SK-N-SH (cell line): ENCODE data around the gene N4BP3. TPM values are rescaled to one million over a fixed set of nuclear protein-coding genes. Genes with fewer than 3 reads are reported as not detected.
A peak's percentile ranks its signal among the peaks of the same experiment; 100 is the strongest.

Experiments used
- CTCF ChIA-PET: fragments of 300-600, 350-600 bp; formaldehyde crosslinking; extraction: SDS; loops from one replicate; lab custom pipeline; 2021; lab: Yijun Ruan, JAX
- POLR2A ChIA-PET: fragments of 350-600 bp; sonication (Branson Sonifier 250); formaldehyde crosslinking; extraction: SDS; loops from one replicate; lab custom pipeline; 2020; ENCODE audit warnings: antibody characterized with exemption, inconsistent platforms; lab: Yijun Ruan, JAX
- DNase-seq: peaks from one replicate; pipeline ENCODE4 v3.0.0; 2012
- H2AFZ ChIP-seq: fragments of 200-600 bp; sonication (generic); 2 replicates; pipeline ENCODE4 v1.8.1; 2016; ENCODE audit warnings: antibody characterized with exemption, mild to moderate bottlenecking, low read depth
- H3F3A ChIP-seq: fragments of 200-600 bp; sonication (generic); replicated peaks from 2 replicates; pipeline ENCODE3; 2016; ENCODE audit warnings: antibody characterized with exemption, mild to moderate bottlenecking; ENCODE audit not compliant: insufficient read depth
- H3K27ac ChIP-seq, 2 experiments: fragments of 200-500 bp in 1 of 2; fragments of 200-600 bp in 1 of 2; sonication (Bioruptor generic) in 1 of 2; sonication (generic), shearing (Covaris generic) in 1 of 2; 2 replicates each; pipeline versions ENCODE4 v1.5.1 to v1.6.1; 2014 to 2016; ENCODE audit warnings: low read depth in 2 of 2, inconsistent platforms in 1 of 2, low read length in 1 of 2, mild to moderate bottlenecking in 1 of 2, mixed read lengths in 1 of 2
- H3K27me3 ChIP-seq: fragments of 200-600 bp; sonication (generic), shearing (Covaris generic); 2 replicates; pipeline ENCODE4 v1.6.1; 2016; ENCODE audit warnings: mixed run types; ENCODE audit not compliant: insufficient read depth
- H3K36me3 ChIP-seq, 2 experiments: fragments of 200-500 bp in 1 of 2; fragments of 200-600 bp in 1 of 2; sonication (Bioruptor generic) in 1 of 2; sonication (generic) in 1 of 2; replicated peaks in 1 of 2; 2 replicates each; pipeline versions ENCODE3 to v1.5.1; 2014 to 2016; ENCODE audit warnings: low read length in 1 of 2, mild to moderate bottlenecking in 1 of 2; ENCODE audit not compliant: insufficient read depth in 2 of 2, control insufficient read depth in 1 of 2
- H3K4me1 ChIP-seq, 2 experiments: fragments of 200-500 bp in 1 of 2; fragments of 200-600 bp in 1 of 2; sonication (Bioruptor generic) in 1 of 2; sonication (generic), shearing (Covaris generic) in 1 of 2; 2 replicates each; pipeline versions ENCODE4 v1.5.1 to v1.6.1; 2014 to 2016; ENCODE audit warnings: low read depth in 1 of 2, low read length in 1 of 2, mixed run types in 1 of 2; ENCODE audit not compliant: insufficient read depth in 2 of 2, control insufficient read depth in 1 of 2
- H3K4me2 ChIP-seq: fragments of 200-600 bp; sonication (generic), shearing (Covaris generic); 2 replicates; pipeline ENCODE4 v1.6.1; 2017; ENCODE audit warnings: mixed run types
- H3K4me3 ChIP-seq, 2 experiments: fragments of 200-500 bp in 1 of 2; fragments of 200-600 bp in 1 of 2; sonication (Bioruptor generic) in 1 of 2; sonication (generic), shearing (Covaris generic) in 1 of 2; 2 replicates each; pipeline versions ENCODE4 v1.5.1 to v1.8.1; 2014 to 2016; ENCODE audit warnings: low read depth in 2 of 2, inconsistent platforms in 1 of 2, low read length in 1 of 2, mild to moderate bottlenecking in 1 of 2, mixed read lengths in 1 of 2, moderate library complexity in 1 of 2
- H3K79me2 ChIP-seq: fragments of 200-600 bp; sonication (generic); 2 replicates; pipeline ENCODE4 v1.8.1; 2017; ENCODE audit warnings: mild to moderate bottlenecking; ENCODE audit not compliant: insufficient read depth
- H3K9ac ChIP-seq: fragments of 200-600 bp; sonication (generic); 2 replicates; pipeline ENCODE4 v1.6.1; 2017; ENCODE audit warnings: mixed run types
- H3K9me2 ChIP-seq: fragments of 200-600 bp; sonication (generic); 2 replicates; pipeline ENCODE4 v1.6.1; 2017; ENCODE audit warnings: mixed run types
- H3K9me3 ChIP-seq: fragments of 200-600 bp; sonication (generic); 2 replicates; pipeline ENCODE4 v1.6.1; 2017; ENCODE audit warnings: mixed run types, mild to moderate bottlenecking, moderate library complexity
- H4K20me1 ChIP-seq: fragments of 200-600 bp; sonication (generic); 2 replicates; pipeline ENCODE4 v1.6.1; 2017; ENCODE audit warnings: mild to moderate bottlenecking, mixed run types; ENCODE audit not compliant: insufficient read depth
- CHD2 ChIP-seq: fragments of 150-350 bp; IDR thresholded peaks from 2 replicates; pipeline ENCODE4 v1.6.1; 2018; ENCODE audit warnings: low read length; ENCODE audit not compliant: partially characterized antibody
- ELF1 ChIP-seq: IDR thresholded peaks from 2 replicates; pipeline ENCODE4 v1.4.0; 2012
- EZH2phosphoT487 ChIP-seq: fragments of 200-600 bp; sonication (generic); IDR thresholded peaks from 2 replicates; pipeline ENCODE4 v1.6.1; 2017; ENCODE audit warnings: low read depth, mixed run types, mild to moderate bottlenecking, antibody characterized with exemption, moderate library complexity, borderline replicate concordance
- FOSL2 ChIP-seq: IDR thresholded peaks from 2 replicates; pipeline ENCODE4 v1.4.0; 2012; ENCODE audit warnings: low read depth, mild to moderate bottlenecking, moderate library complexity, borderline replicate concordance
- GABPA ChIP-seq: IDR thresholded peaks from 2 replicates; pipeline ENCODE4 v1.4.0; 2012; ENCODE audit warnings: low read depth, mild to moderate bottlenecking
- MAX ChIP-seq: IDR thresholded peaks from 2 replicates; pipeline ENCODE4 v1.4.0; 2012; ENCODE audit warnings: low read depth
- MXI1 ChIP-seq: IDR thresholded peaks from 2 replicates; pipeline ENCODE4 v1.6.1; 2012; ENCODE audit warnings: mild to moderate bottlenecking, low read depth, low read length, improper control_type of control experiment
- NFIC ChIP-seq: IDR thresholded peaks from 2 replicates; pipeline ENCODE4 v1.4.0; 2012; ENCODE audit warnings: borderline replicate concordance
- NRF1 ChIP-seq: IDR thresholded peaks from 2 replicates; pipeline ENCODE4 v1.6.1; 2012; ENCODE audit warnings: low read depth, mild to moderate bottlenecking, low read length
- PBX3 ChIP-seq: IDR thresholded peaks from 2 replicates; pipeline ENCODE4; 2012
- POLR2AphosphoS5 ChIP-seq: IDR thresholded peaks from 2 replicates; pipeline ENCODE4 v1.6.1; 2012; ENCODE audit warnings: low read depth, low read length
- REST ChIP-seq: IDR thresholded peaks from 2 replicates; pipeline ENCODE4 v1.6.1; 2012; ENCODE audit warnings: mild to moderate bottlenecking, low read depth, low read length, moderate library complexity
- RFX5 ChIP-seq: IDR thresholded peaks from 2 replicates; pipeline ENCODE4 v1.6.1; 2012; ENCODE audit warnings: mild to moderate bottlenecking, improper control_type of control experiment, low read length
- SIN3A ChIP-seq: IDR thresholded peaks from 2 replicates; pipeline ENCODE4 v1.6.1; 2012; ENCODE audit warnings: low read depth, mild to moderate bottlenecking, low read length, moderate library complexity, borderline replicate concordance
- TCF12 ChIP-seq: IDR thresholded peaks from 2 replicates; pipeline ENCODE4 v1.4.0; 2012
- USF1 ChIP-seq: IDR thresholded peaks from 2 replicates; pipeline ENCODE4 v1.4.0; 2012; ENCODE audit warnings: low read depth, borderline replicate concordance
- USF2 ChIP-seq: fragments of 150-350 bp; IDR thresholded peaks from 2 replicates; pipeline ENCODE4 v1.6.1; 2017; ENCODE audit warnings: antibody characterized with exemption, low read length, low read depth, borderline replicate concordance
- YY1 ChIP-seq: IDR thresholded peaks from 2 replicates; pipeline ENCODE4 v1.4.0; 2012; ENCODE audit warnings: low read depth, mild to moderate bottlenecking
- ZBTB33 ChIP-seq: IDR thresholded peaks from 2 replicates; pipeline ENCODE4 v1.4.0; 2012; ENCODE audit warnings: low read depth, borderline replicate concordance
- WGBS: methylation state at CpG from one replicate; pipeline ENCODE4 v1.1.6; 2017; ENCODE audit warnings: low lambda C conversion rate; 5-methylcytosine and 5-hydroxymethylcytosine counted together
- polyA plus RNA-seq, 3 experiments: library from polyadenylated mRNA; depleted of rRNA; stranded (reverse); fragments of >200 nt; gene quantifications; 2 replicates each; pipeline ENCODE4 v1.2.3, GENCODE V29; 2012

The N4BP3 gene
- polyA plus RNA-seq, 1 of the 3 experiments (the other 2 are of a cell fraction) = 0.28 TPM

- CTCF ChIA-PET = interaction anchor here (0.8 to 18.9 kb wide), 6 partner anchors 9 to 436 kb away, joined by 3 to 319 read pairs (median 4); partner anchors contain the start of gene COL23A1
- peak within 1 kb of the TSS; percentile 36 to 64; a peak in 3 of 4 replicates for H3K27ac ChIP-seq
Measured at GRCh38 chr5:178153530-178154340, 40.4 kb downstream of the N4BP3 start, which contains the start of gene NHP2. NHP2 (minus strand) TSS chr5:178153885; CDS start chr5:178153817, 68 bp downstream.

More at GRCh38 chr5:178153530-178154340, 40.4 kb downstream of the N4BP3 start, which contains the start of gene NHP2:
- POLR2A ChIA-PET = interaction anchor here (1.0 to 1.9 kb wide), 6 partner anchors 9 to 78 kb away, joined by 3 to 12 read pairs (median 3); partner anchors contain the start of genes HNRNPAB and PHYKPL
- Histone ChIP-seq H3K36me3 (peaks cover 14 to 31% of the 10 kb centered on the region in 2 experiments), H3K4me3 (peak within 1 kb of the TSS; percentile 81 to 90), H4K20me1 (no peaks in the 10 kb centered on the region), H3F3A (peaks cover 7% of the 10 kb centered on the region), H3K4me1 (peaks cover 0 to 22% of the 10 kb centered on the region in 2 experiments; a peak in 3 of 4 replicates), H3K79me2 (peaks cover 21% of the 10 kb centered on the region), H3K9ac (peak within 1 kb of the TSS; percentile 82), H2AFZ (peak within 1 kb of the TSS; percentile 89), H3K4me2 (peak within 1 kb of the TSS; percentile 97), H3K9me2 (no peaks in the 10 kb centered on the region), H3K27me3 (no peaks in the 10 kb centered on the region), H3K9me3 (no peaks in the 10 kb centered on the region)
- peak; percentile 99 for DNase-seq
- WGBS = 2% methylated on average over 23 of the region's 68 CpGs
- TF ChIP-seq NRF1 (peak; percentile 56), RFX5 (peak; percentile 78), ELF1 (peak; percentile 81), MXI1 (peak; percentile 98), SIN3A (peak; percentile 94), MAX (peak; percentile 98), FOSL2 (no peak), NFIC (no peak), USF2 (no peak), TCF12 (peak; percentile 18; the same call in 1 of the 2 replicates), POLR2AphosphoS5 (peak; percentile 1), YY1 (0 out of 2 replicates have a peak, but pooled peaks have one; percentile 26), PBX3 (peak; percentile 43; the same call in 1 of the 2 replicates), EZH2phosphoT487 (no peak), CHD2 (peak; percentile 93), GABPA (peak; percentile 81), REST (0 out of 2 replicates have a peak, but pooled peaks have one; percentile 24), USF1 (peak; percentile 54; the same call in 1 of the 2 replicates), ZBTB33 (peak; percentile 89)
